GM11168 (cell line): ENCODE data around the gene OR51B2.
"Not testable (repeated sequence)": the region's sequence is repeated elsewhere in the genome, so short reads cannot be mapped to it uniquely, and the experiment has no call there.

Source experiments
- in situ Hi-C: fragments of 300-500 bp; cut with MboI; formaldehyde crosslinking; loops from one replicate; pipeline ENCODE4 v1.12.0; 2022; ENCODE audit warnings: low sequenced_read_pairs; ENCODE audit not compliant: unreplicated experiment

OR51B2 gene, protein sequence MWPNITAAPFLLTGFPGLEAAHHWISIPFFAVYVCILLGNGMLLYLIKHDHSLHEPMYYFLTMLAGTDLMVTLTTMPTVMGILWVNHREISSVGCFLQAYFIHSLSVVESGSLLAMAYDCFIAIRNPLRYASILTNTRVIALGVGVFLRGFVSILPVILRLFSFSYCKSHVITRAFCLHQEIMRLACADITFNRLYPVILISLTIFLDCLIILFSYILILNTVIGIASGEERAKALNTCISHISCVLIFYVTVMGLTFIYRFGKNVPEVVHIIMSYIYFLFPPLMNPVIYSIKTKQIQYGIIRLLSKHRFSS

DNA sequence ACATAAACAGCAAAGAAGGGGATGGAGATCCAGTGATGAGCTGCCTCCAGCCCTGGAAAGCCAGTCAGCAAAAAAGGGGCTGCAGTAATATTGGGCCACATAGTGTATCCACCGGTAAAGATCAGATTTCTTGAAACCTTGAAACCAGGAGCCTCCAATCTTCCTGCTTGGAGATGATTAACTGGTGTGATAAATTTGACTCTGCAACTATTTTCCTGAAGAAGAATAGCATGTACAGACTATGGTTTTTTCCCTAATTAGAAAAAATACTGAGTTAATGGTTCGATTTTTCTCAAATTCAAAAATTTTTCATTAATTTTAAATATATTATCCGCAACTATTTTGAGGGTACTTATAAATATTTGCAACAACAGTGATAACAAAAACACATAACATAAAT lies at the start of gene OR51B2:
TSS of gene OR51B2 (minus strand) at position 101 of the 400 bp plus-strand sequence. CDS start at position 101, 0 bp downstream.
- in situ Hi-C loops: no loop called here

DNA sequence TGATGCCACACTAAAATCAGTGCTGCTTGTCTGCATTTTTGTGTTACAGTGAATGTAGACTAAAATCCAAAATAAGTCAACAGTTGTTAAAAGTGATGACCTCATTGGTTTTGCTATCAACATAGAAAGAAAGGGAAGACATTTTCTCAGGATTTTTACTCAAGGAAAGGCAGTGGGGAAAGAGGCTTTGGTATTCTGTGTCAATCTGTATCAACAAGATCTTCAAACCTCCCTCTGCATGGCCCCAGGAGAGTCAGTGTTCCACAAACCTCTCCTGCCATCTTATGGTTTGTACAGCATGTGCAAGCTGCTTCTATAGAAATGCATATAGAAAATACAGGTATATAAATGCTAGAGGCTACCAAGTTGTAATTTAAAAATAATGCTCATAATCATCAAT lies 45.7 kb upstream of the OR51B2 start:
- in situ Hi-C loops: no loop called here

DNA sequence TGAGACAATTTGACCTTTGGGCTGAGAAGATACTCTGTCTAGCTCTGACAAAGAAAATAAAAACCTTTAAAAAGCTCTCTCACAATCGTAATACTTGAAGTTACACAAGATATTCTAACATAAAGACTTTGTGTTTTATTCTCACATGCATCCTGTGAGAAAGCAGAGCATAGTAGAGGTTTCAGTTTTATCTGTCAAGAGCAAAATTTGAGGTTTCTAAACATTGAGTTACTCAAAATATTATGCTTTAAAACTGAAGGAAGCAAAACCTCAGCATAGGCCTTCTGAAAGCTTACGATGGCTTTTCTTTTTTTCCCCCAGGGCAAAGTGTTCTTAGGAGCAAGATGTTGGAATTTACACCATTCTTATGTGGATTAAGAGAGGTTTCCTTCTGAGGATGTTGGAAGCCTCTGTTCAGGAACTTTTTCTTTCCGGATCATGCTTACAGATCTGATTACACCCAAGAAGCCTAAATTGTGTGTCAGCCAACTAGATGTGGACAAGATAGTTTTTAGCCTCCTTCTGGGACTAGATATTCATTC lies 44.5 kb upstream of the OR51B2 start:
- in situ Hi-C loops: no loop called here

DNA sequence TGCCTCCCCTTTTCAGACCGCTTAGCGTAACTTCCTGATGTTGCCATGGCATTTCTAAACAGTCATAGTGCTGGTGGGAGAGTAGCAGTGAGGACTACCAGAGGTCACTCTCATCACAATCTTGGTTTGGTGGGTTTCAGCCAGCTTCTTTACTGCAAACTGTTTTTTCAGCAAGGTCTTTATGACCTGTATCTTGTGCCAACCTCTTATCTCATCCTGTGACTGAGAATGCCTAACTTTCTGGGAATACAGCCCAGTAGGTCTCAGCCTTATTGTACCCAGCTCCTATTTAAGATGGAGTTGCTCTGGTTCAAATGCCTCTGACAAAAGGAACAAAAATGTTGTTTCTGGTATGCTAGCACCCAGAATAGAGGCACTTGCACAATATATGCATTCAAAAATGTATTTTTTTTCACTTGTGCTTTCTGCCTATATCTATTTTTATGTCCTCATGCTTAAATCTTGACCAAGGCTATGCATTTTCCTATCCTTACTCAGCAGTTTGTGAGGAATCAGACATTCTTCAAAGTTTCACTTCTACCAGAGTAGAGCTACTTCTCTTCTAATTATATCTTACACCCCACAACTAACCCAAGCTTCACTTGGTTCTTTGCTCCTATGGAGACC lies 43.5 kb upstream of the OR51B2 start:
- in situ Hi-C loops: no loop called here

DNA sequence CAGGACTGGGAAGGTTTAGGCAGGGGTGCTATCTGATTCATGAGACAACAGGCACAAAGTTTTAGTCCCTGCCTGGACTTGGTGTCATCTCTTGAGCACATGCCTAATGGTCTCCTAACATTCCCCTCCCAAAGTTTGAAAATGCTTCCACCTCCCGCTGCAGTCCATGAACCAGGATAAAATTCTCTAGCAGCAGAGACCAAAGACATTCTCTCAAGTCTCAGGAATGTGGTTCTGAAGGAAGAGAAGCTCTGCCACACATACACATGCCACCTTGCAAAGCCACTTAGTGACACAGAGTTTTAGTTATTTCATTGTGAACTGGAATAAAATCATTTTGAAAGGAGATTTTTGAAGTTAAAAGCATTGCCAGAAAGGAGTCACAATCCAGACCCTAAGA lies 42.8 kb upstream of the OR51B2 start:
- in situ Hi-C loops: no loop called here

DNA sequence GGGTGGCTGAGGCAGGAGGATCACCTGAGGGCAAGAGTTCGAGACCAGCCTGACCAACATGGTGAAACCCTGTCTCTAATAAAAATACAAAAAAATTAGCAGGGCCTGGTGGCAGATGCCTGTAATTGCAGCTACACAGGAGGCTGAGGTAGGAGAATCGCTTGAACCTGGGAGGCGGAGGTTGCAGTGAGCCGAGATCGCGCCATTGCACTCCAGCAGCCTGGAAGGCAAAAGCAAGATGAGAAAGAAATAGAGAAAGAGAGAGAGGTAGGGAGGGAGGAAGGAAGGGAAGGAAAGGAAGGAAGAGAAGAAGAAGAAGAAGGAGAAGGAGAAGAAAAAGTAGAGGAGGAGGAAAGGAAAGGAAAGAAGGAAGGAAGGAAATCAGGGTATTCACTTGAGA lies 42.3 kb upstream of the OR51B2 start:
- in situ Hi-C loops: not testable (repeated sequence)

DNA sequence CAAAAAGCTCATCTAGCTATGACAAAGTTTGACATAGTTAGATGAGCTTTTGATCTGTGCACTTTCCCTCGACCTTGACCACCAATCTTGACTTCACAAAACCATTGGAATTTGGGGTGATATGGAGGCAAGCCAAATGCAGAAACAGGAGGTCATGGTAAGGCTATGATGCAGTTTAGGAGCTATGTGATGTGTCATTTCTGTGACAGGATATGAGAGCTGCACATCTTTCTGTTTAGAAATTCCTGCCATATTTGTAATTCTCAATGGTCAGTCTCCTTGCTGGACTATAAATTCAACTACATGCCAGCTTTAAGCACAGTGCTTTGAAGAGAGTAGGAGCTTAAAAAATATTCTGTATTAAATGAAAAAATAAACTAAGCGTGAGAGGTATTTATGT lies 40.1 kb upstream of the OR51B2 start:
- in situ Hi-C loops: no loop called here

DNA sequence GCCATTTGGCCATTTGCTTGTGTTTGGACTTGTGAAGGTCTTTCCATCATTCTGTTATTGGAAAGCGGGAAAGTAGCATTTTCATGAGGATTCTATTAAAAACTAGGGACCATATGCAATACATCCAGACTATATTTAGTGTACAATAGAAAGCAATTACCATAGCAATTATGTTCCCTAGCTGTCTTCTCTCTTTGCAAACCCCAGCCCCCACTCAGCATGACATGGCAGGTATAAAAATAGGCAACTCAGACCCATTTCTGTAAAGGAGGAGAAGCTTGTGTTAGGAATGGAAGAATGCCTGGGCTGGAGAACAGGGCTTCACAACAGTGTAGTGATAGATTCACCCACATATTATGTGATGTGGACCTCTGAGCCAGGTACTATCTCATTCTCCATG lies 39.6 kb upstream of the OR51B2 start:
- in situ Hi-C loops: no loop called here

DNA sequence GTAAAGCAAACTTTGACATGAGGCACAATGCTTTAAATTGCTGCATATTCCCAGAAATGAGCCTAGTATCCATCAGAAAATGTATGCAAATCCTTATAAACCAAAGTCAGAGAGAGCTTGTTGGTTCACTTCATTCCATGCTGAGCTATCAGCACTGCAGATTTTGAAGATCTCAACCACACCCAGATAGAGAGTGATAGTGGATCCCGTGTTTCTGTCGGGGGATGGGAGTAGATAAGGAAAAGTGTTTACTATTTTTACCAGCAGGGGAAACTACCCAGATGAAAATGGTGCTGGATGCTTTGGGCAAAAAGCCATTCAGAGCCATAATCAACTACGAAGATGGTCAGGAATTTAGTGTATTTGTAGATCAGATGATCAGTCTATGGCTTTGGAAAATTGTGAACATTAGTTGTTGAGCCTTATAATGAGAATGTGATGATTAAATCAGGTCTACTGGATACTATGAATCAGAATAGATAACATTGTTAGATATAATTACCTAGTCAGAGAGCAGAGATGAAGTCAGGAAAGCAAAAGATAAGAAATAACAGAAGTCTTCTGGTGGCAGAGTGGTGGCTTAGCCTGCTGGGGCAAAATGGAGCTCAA lies 38.0 kb upstream of the OR51B2 start:
- in situ Hi-C loops: no loop called here

DNA sequence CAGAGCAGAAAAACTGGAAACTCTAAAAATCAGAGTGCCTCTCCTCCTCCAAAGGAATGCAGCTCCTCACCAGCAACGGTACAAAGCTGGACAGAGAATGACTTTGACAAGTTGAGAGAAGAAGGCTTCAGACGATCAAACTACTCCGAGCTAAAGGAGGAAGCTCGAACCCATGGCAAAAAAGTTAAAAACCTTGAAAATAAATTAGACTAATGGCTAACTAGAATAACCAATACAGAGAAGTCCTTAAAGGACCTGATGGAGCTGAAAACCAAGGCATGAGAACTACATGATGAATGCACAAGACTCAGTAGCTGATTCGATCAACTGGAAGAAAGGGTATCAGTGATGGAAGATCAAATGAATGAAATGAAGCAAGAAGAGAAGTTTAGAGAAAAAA lies 31.9 kb upstream of the OR51B2 start:
- in situ Hi-C loops: not testable (repeated sequence)

DNA sequence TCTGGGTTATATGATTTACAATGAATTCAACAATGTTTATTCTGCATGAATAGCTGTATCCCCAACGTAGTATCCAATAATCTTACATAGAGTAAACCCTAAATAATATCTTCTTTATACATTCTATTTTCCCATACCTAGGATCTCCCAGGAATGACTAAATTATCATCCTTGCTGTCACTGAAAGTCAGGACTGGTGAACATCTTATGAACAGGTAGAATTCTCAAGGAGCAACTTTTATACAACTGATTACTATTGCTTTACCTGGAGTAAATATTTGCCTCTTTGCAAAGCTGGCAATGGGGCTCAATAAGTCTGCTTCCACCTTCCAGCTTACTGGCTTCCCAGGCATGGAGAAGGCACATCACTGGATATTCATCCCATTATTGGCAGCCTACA lies 27.1 kb upstream of the OR51B2 start, which contains the start of gene OR51B6:
TSS of gene OR51B6 (plus strand) at position 301 of the 400 bp plus-strand sequence. CDS start at position 301, 0 bp downstream.
- in situ Hi-C loops: no loop called here

DNA sequence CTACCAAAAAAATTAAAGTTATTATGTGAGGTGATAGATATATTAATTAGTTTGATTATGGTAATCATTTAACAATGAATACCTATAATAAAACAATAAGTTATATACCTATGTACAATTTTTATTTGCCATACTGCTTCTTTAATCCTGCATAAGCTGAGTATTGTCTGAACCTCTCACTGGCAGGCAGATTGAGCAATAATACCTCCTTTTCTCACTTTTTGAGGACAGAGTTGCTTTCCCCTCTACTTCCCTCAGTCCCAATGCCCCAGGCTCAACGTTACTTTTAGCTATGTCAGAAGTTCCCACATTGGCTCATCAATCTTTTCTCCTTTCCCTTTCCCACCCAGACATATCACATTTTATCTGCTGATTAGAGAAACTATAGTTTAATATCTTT lies 25.5 kb upstream of the OR51B2 start:
- in situ Hi-C loops: no loop called here

DNA sequence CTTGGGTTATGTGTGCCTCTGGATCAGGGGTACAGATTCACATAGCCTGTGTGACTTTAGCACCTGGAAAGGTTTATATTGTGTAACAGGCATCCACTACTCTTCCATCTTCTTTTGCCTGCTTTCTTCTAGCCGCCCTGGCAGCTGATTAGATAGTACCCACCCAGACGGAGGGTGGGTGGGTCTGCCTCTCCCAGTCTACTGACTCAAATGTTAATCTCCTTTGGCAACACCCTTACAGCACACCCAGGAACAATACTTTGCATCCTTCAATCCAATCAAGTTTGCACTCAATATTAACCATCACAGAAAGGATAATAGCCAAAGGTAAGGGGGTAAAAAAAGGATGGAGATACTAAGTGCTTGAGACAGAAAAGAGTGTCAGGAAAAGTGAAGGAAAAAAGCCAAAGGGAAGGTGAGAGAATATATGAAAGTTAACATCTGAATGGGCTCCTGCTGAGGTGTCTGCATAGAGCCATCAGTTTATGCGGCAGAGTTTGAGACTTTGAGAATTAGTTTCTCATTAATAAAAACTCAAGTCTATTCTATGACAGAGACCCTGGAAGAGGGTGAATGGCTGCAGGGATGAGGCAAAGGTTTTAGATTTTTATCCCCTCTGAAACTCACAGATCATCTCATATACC lies 24.6 kb upstream of the OR51B2 start:
- in situ Hi-C loops: no loop called here

DNA sequence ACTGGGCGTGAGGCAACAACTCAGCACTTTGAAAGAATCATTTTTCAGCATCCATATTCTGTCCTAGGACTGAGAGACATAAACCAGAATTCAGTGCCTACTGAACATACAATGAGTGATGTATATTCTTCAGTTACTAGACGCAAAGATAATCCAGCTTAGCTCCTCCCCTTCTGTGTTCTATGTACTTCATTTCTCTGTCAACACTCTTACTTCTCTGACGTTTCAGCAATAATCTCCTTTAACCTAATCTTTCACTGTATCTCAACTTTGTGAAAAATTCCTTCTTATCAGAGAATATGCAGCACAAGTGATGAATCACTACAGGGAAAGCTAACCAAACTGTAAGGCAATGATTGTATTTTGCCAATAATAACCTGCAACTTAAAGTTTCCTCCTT lies 21.7 kb upstream of the OR51B2 start:
- in situ Hi-C loops: no loop called here

DNA sequence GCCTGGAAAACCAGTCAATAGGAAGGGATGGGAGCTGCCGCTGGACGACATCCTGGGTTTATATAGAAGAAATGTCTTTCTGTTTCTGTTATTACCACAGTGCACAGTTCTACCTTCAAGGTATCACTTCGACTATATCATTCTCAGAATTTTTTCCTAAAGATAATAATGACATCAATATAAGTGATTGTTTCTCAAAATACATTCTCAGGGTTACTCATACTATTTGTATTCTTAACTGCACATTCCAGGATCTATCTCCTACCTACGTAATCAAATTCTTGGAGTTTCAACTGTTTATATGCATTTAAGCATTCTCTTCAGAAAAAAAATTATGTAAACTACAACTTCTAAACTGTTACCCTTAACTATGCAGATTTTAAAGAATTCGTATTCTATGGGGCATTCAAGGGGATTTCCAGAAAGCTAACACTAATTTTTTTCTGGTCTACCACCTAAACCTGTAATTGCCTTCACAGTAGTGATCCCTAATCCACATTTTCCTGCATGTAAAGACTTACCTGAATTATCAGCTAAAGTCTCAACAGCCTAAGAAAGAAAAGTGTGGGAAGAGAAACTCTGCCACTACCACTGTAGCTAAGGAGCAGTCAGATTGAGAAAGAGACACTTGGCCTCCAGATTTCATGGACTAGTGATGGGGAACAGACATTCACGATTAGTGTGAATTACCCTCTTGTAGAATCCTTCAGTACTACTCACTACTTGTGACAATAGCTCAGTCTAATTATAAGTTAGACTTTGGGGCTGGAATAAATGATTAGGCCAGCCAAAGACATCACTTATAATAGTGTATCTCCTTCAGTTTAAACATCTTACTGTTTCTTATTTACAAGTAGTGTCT lies 19.6 kb upstream of the OR51B2 start, which contains the start of gene OR51B5:
TSS of gene OR51B5 (minus strand) at position 51 of the 862 bp plus-strand sequence. CDS start at position 51, 0 bp downstream.
- in situ Hi-C loops: no loop called here

DNA sequence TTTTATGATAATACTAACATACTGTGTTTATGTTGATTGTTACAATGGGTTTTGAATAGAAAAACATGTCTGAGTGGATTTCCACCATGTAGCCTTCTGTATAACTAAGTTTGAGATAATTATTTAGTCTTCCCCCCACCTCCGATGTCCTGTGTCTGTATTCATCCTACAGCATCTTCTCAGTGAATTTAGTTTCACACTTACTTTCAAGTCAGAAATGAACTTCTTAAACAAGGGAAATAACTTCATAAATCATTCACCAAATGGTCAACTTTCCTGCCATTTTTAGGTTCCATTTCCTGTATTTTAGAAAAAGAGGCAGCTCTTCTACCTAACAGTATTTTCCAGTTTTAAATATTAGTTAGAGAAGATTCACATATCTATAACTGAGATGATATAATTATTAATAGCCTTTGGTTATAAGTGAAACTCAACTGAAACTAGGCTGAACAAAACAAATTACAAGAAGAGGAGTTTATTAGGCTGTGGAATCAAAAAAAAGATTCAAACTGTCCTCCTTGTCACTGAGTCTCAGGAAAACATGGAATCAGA lies 15.8 kb upstream of the OR51B2 start:
- in situ Hi-C loops: no loop called here

DNA sequence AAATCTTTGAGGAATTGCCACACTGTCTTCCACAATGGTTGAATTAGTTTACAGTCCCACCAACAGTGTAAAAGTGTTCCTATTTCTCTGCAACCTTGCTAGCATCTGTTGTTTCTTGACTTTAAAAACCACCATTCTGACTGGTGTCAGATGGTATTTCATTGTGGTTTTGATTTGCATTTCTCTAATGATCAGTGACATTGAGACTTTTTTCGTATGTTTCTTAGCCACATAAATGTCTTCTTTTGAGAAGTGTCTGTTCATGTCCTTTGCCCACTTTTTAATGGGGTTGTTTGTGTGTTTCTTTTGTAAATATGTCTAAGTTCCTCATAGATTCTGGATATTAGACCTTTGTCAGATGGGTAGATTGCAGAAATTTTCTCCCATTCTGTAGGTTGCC lies 13.2 kb upstream of the OR51B2 start:
- in situ Hi-C loops: not testable (repeated sequence)

DNA sequence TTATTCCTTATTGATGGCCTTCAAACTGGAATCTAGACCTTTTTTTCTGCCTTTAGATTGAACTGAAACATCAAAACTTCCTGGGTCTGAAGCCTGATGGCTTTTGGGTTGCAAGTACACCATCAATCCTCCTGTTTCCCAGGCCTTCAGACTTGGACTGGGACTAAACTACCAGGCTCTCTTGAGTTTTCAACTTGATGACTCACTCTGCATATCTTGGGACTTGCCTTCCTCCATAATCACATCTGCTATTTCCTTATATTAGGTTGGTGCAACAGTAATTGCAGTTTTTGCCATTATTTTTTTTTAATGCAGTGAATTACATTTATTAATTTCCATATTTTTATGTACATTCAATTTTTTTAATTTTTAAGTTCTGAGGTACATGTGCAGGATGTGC lies 12.2 kb upstream of the OR51B2 start:
- in situ Hi-C loops: no loop called here

DNA sequence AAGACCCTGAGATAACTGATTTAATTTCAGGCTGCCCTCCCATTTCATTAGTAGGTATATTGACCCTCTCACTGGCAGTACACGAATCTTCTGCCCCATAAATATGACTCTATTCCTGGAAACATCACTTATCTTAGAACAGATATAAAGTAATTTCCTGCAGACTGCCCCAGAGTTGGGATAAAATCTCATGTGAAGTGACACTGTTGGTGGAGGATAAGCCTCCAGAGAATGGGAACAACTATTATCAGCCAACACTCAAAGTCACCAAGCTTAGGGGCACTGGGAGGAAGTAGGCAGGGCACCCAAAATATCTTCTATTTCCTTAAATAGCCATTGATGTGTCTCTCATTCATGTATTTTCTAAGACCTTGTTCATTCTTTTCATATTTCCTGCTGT lies 11.1 kb upstream of the OR51B2 start:
- in situ Hi-C loops: no loop called here
